H1 (cell line): ENCODE measurements around the gene RAP1B. TPM values are rescaled to one million over a fixed set of nuclear protein-coding genes. Genes with fewer than 3 reads are reported as not detected.

Source experiments
- CTCF ChIA-PET: fragments of 300-600 bp; sonication (Branson Sonifier 250); formaldehyde crosslinking; loops from one replicate; lab custom pipeline; 2021; ENCODE audit not compliant: partially characterized antibody; lab: Charles Lee
- POLR2A ChIA-PET: fragments of 300-600 bp; sonication (Branson Sonifier 250); formaldehyde crosslinking; loops from one replicate; lab custom pipeline; 2021; ENCODE audit warnings: inconsistent platforms; ENCODE audit not compliant: partially characterized antibody; lab: Charles Lee
- DNase-seq, 2 experiments: peaks; one replicate each; pipeline versions ENCODE4 v3.0.0 to v3.0.0-alpha.2; 2010 to 2022; ENCODE audit warnings: low spot score in 2 of 2, low read depth in 1 of 2, mixed read lengths in 1 of 2
- FAIRE-seq: peaks from 2 replicates; lab custom pipeline; 2011; peaks lifted over from hg19 to GRCh38; lab: Jason Lieb, UNC
- H2AFZ ChIP-seq: 2 replicates; pipeline ENCODE4 v1.8.1; 2012; ENCODE audit warnings: low read length, inconsistent platforms
- H2AK5ac ChIP-seq: 2 replicates; pipeline ENCODE4 v1.6.1; 2013; ENCODE audit warnings: low read depth, low read length
- H2BK120ac ChIP-seq: replicated peaks from 2 replicates; pipeline ENCODE3; 2013; ENCODE audit warnings: low read depth, low read length, inconsistent platforms
- H2BK12ac ChIP-seq: 2 replicates; pipeline ENCODE4 v1.6.1; 2013; ENCODE audit warnings: low read depth, low read length
- H2BK15ac ChIP-seq: 2 replicates; pipeline ENCODE4 v1.6.1; 2013; ENCODE audit warnings: low read length
- H2BK20ac ChIP-seq: 2 replicates; pipeline ENCODE4 v1.6.1; 2013; ENCODE audit warnings: low read length
- H2BK5ac ChIP-seq: 2 replicates; pipeline ENCODE4 v1.6.1; 2013; ENCODE audit warnings: low read depth, low read length
- H3K14ac ChIP-seq: 2 replicates; pipeline ENCODE4 v1.6.1; 2013; ENCODE audit warnings: inconsistent platforms; ENCODE audit not compliant: insufficient read length
- H3K18ac ChIP-seq: 2 replicates; pipeline ENCODE4 v1.6.1; 2013; ENCODE audit warnings: low read length; ENCODE audit errors: extremely low read depth
- H3K23ac ChIP-seq: 2 replicates; pipeline ENCODE4 v1.6.1; 2013; ENCODE audit warnings: inconsistent platforms; ENCODE audit not compliant: insufficient read length
- H3K23me2 ChIP-seq: 2 replicates; pipeline ENCODE4 v1.6.1; 2013; ENCODE audit warnings: low read depth, low read length
- H3K27ac ChIP-seq: 2 replicates; pipeline ENCODE4 v1.6.1; 2011; ENCODE audit warnings: low read depth, low read length, inconsistent platforms
- H3K27me3 ChIP-seq, 4 experiments: replicated peaks in 1 of 4; 1 replicate in 1 of 4; 2 replicates in 3 of 4; pipeline versions ENCODE4 v1.6.1 to v1.8.1; 2011 to 2013; ENCODE audit warnings: low read length in 3 of 4, mild to moderate bottlenecking in 3 of 4, inconsistent platforms in 2 of 4, mixed read lengths in 2 of 4, moderate library complexity in 1 of 4; ENCODE audit not compliant: control insufficient read depth in 3 of 4, insufficient read depth in 3 of 4; ENCODE audit errors: extremely low read depth in 1 of 4
- H3K36me3 ChIP-seq, 4 experiments: 2 replicates each; pipeline versions ENCODE4 v1.6.1 to v1.8.1; 2011 to 2013; ENCODE audit warnings: mild to moderate bottlenecking in 4 of 4, low read length in 3 of 4, moderate library complexity in 2 of 4, control low read depth in 1 of 4, inconsistent platforms in 1 of 4; ENCODE audit not compliant: insufficient read depth in 4 of 4, control insufficient read depth in 2 of 4
- H3K4ac ChIP-seq: replicated peaks from 2 replicates; pipeline ENCODE3; 2013; ENCODE audit warnings: low read length, low read depth, mixed read lengths, inconsistent platforms; ENCODE audit not compliant: insufficient read length
- H3K4me1 ChIP-seq, 4 experiments: replicated peaks in 1 of 4; 1 replicate in 1 of 4; 2 replicates in 3 of 4; pipeline versions ENCODE4 v1.6.1 to v1.8.1; 2011 to 2013; ENCODE audit warnings: low read length in 3 of 4, inconsistent platforms in 2 of 4, mixed read lengths in 1 of 4; ENCODE audit not compliant: insufficient read depth in 4 of 4, control insufficient read depth in 3 of 4
- H3K4me2 ChIP-seq, 2 experiments: 2 replicates each; pipeline versions ENCODE4 v1.6.1 to v1.8.1; 2011 to 2013; ENCODE audit warnings: low read depth in 2 of 2, low read length in 2 of 2, control low read depth in 1 of 2, inconsistent platforms in 1 of 2, mild to moderate bottlenecking in 1 of 2; ENCODE audit not compliant: insufficient read depth in 1 of 2
- H3K4me3 ChIP-seq, 4 experiments: fragments of 200-600, 300-600 bp in 1 of 4; sonication (generic), shearing (Covaris generic), sonication (Bioruptor Twin) in 1 of 4; 2 replicates each; pipeline versions ENCODE4 v1.5.1 to v1.8.1; 2011 to 2016; ENCODE audit warnings: low read length in 4 of 4, low read depth in 3 of 4, control low read depth in 2 of 4, inconsistent platforms in 2 of 4, mild to moderate bottlenecking in 2 of 4, mixed read lengths in 1 of 4, moderate library complexity in 1 of 4; ENCODE audit not compliant: insufficient read depth in 2 of 4; ENCODE audit errors: extremely low read depth in 1 of 4
- H3K56ac ChIP-seq: replicated peaks from 2 replicates; pipeline ENCODE3; 2013; ENCODE audit warnings: low read depth, mild to moderate bottlenecking, mixed read lengths, low read length, inconsistent platforms; ENCODE audit not compliant: insufficient read length
- H3K79me1 ChIP-seq: 2 replicates; pipeline ENCODE4 v1.6.1; 2013; ENCODE audit warnings: low read depth, low read length, control low read depth
- H3K79me2 ChIP-seq, 2 experiments: 2 replicates each; pipeline versions ENCODE4 v1.6.1 to v1.8.1; 2012 to 2013; ENCODE audit warnings: low read length in 2 of 2, mild to moderate bottlenecking in 2 of 2, inconsistent platforms in 1 of 2; ENCODE audit not compliant: insufficient read depth in 2 of 2, control insufficient read depth in 1 of 2
- H3K9ac ChIP-seq, 4 experiments: replicated peaks in 1 of 4; 1 replicate in 1 of 4; 2 replicates in 3 of 4; pipeline versions ENCODE4 v1.6.1 to v1.8.1; 2011 to 2013; ENCODE audit warnings: low read depth in 3 of 4, low read length in 3 of 4, control low read depth in 2 of 4, mild to moderate bottlenecking in 2 of 4, moderate library complexity in 2 of 4, inconsistent platforms in 1 of 4; ENCODE audit errors: extremely low read depth in 1 of 4
- H3K9me3 ChIP-seq, 2 experiments: 2 replicates each; pipeline versions ENCODE4 v1.6.1 to v1.8.1; 2012 to 2013; ENCODE audit warnings: mild to moderate bottlenecking in 2 of 2, moderate library complexity in 2 of 2, control low read depth in 1 of 2, inconsistent platforms in 1 of 2, low read depth in 1 of 2, low read length in 1 of 2, mixed read lengths in 1 of 2; ENCODE audit not compliant: insufficient read depth in 2 of 2
- H4K20me1 ChIP-seq, 2 experiments: replicated peaks in 1 of 2; 2 replicates each; pipeline versions ENCODE3 to v1.8.1; 2011 to 2013; ENCODE audit warnings: inconsistent platforms in 2 of 2, low read length in 2 of 2, mild to moderate bottlenecking in 1 of 2; ENCODE audit not compliant: insufficient read depth in 2 of 2, control insufficient read depth in 1 of 2
- H4K5ac ChIP-seq: 2 replicates; pipeline ENCODE4 v1.6.1; 2013; ENCODE audit warnings: low read length, low read depth, mixed read lengths, inconsistent platforms; ENCODE audit not compliant: insufficient read length
- H4K8ac ChIP-seq: 2 replicates; pipeline ENCODE4 v1.8.0; 2013; ENCODE audit warnings: mild to moderate bottlenecking, moderate library complexity, low read length, inconsistent platforms; ENCODE audit not compliant: insufficient read depth; ENCODE audit errors: extremely low read depth
- H4K91ac ChIP-seq: replicated peaks from 2 replicates; pipeline ENCODE3; 2013; ENCODE audit warnings: low read length, mixed read lengths, inconsistent platforms; ENCODE audit not compliant: insufficient read length
- CTBP2 ChIP-seq: IDR thresholded peaks from 2 replicates; pipeline ENCODE4 v1.7.0; 2011; ENCODE audit warnings: borderline replicate concordance, mild to moderate bottlenecking, moderate library complexity, mixed read lengths, low read length; ENCODE audit not compliant: insufficient read depth, insufficient read length
- MAX ChIP-seq: IDR thresholded peaks from 2 replicates; pipeline ENCODE4 v1.6.1; 2012; ENCODE audit warnings: inconsistent platforms
- WGBS, 2 experiments: shearing (Covaris generic) in 1 of 2; methylation state at CpG; one replicate each; pipeline versions ENCODE4 v1.1.6 to v1.1.7; 2013 to 2015; ENCODE audit warnings: low lambda C conversion rate in 2 of 2, mixed read lengths in 2 of 2, inconsistent platforms in 1 of 2, low coverage in 1 of 2, missing lambda C conversion rate in 1 of 2; ENCODE audit not compliant: insufficient replicate concordance in 2 of 2, insufficient coverage in 1 of 2, insufficient read length in 1 of 2; ENCODE audit errors: extremely low coverage in 1 of 2, missing lambda C conversion rate in 1 of 2; 5-methylcytosine and 5-hydroxymethylcytosine counted together
- polyA plus RNA-seq, 7 experiments: library from polyadenylated mRNA; depleted of rRNA in 3 of 7; stranded (reverse) in 5 of 7; unstranded in 2 of 7; fragments of >200 nt in 5 of 7; fragments of 200-250 nt in 2 of 7; gene quantifications; 1 replicate in 5 of 7; 2 replicates in 1 of 7; 4 replicates in 1 of 7; pipeline versions ENCODE4 v1.2.1 to v1.2.3, GENCODE V29; 2011 to 2013; ENCODE audit warnings: missing spikeins in 2 of 7, mixed read lengths in 2 of 7
- total RNA-seq: library from RNA; stranded (reverse); fragmentation: NEBNext Ultra II Directional; extraction: Animal tissue kit (Norgen Biotek cat#: 25700); gene quantifications from 2 replicates; pipeline ENCODE4 v1.2.1, GENCODE V29; 2021

RAP1B gene
- total and polyA plus RNA-seq, 2 of the 8 experiments (the other 6 are each of a cell fraction or from before 2014, with no cell fraction given), result 61.4 to 112 TPM

- Histone ChIP-seq H2AK5ac (no peak overlapping the region), H4K5ac (no peak overlapping the region), H2BK12ac (no peak overlapping the region), H2BK15ac (no peak overlapping the region), H3K4me3 (no peak overlapping the region), H3K14ac (no peak overlapping the region), H4K8ac (no peak overlapping the region), H2BK120ac (no peak overlapping the region), H3K56ac (no peak overlapping the region), H3K79me1 (no peaks in the 10 kb centered on the region), H2BK20ac (no peak overlapping the region), H3K9ac (no peak overlapping the region), H3K9me3 (no peaks in the 10 kb centered on the region), H2AFZ (no peak overlapping the region), H3K27ac (no peak overlapping the region), H3K23ac (no peak overlapping the region), H4K91ac (no peak overlapping the region), H3K4me2 (no peak overlapping the region), H3K27me3 (no peaks in the 10 kb centered on the region), H3K18ac (no peak overlapping the region), H4K20me1 (no peaks in the 10 kb centered on the region), H3K23me2 (no peaks in the 10 kb centered on the region), H2BK5ac (no peak overlapping the region), H3K36me3 (no peaks in the 10 kb centered on the region), H3K4me1 (no peaks in the 10 kb centered on the region), H3K4ac (no peak overlapping the region), H3K79me2 (no peaks in the 10 kb centered on the region)
- ChIA-PET POLR2A (no interaction called here), CTCF (interaction anchor here (0.8 kb wide), 1 partner anchor 107 kb away, joined by 3 read pairs; no protein-coding TSS in a partner anchor)
- no peak for FAIRE-seq
- 93% methylated on average over 2 of the region's 2 CpGs; no CpG with 5 or more reads in 1 of the 2 experiments for WGBS, 2 experiments
- DNase-seq, result no peak
- TF ChIP-seq CTBP2, result no peak
- TF ChIP-seq MAX, result no peak
Measured at GRCh38 chr12:68572661-68573060, 38.0 kb upstream of the RAP1B start.
